ENCODE data around the gene PODXL2. TPM values are rescaled to one million over a fixed set of nuclear protein-coding genes. Genes with fewer than 3 reads are reported as not detected.
A peak's percentile ranks its signal among the peaks of the same experiment; 100 is the strongest.

Gene PODXL2
- total and polyA plus RNA-seq, 2 experiments from 2014 or later, result 18.4 to 57.6 TPM

GRCh38 chr3:127614928-127615589, 13.9 kb upstream of the PODXL2 start:
- no peak overlapping the region for H3K4me3 ChIP-seq
- H3K4me3 Mint-ChIP-seq, result no peak overlapping the region; the same call in 2 of the 3 replicates
- no peaks in the 10 kb centered on the region for H3K27me3 ChIP-seq (ENCODE audit: insufficient read depth)
- no peak overlapping the region for H3K27ac Mint-ChIP-seq
- ATAC-seq, result peak; percentile 48
- H3K9me2 ChIP-seq (ENCODE audit: insufficient read depth), result no peaks in the 10 kb centered on the region
- no peak overlapping the region for H3K27ac ChIP-seq (ENCODE audit: low read depth)
- DNase-seq (ENCODE audit: low spot score), result peak; percentile 20
- peaks cover 96% of the 10 kb centered on the region for H3K36me3 Mint-ChIP-seq (ENCODE audit: low read depth)
- H3K9me3 Mint-ChIP-seq, result no peaks in the 10 kb centered on the region
- H3K36me3 ChIP-seq (ENCODE audit: insufficient read depth), result peaks cover 72% of the 10 kb centered on the region
- no peak overlapping the region for H3K4me2 ChIP-seq
- no peak for TF ChIP-seq EZH2 (IDR thresholded peaks at IDR 0.05; ENCODE audit: low read depth, unreplicated experiment)
- no peak for TF ChIP-seq EZH2phosphoT487 (IDR thresholded peaks at IDR 0.05; ENCODE audit: unreplicated experiment)
- no peak for TF ChIP-seq NANOG (IDR thresholded peaks at IDR 0.05; ENCODE audit: borderline replicate concordance)
- no peak for TF ChIP-seq ZNF114 (CRISPR knock-in tag; IDR thresholded peaks at IDR 0.05)
- TF ChIP-seq ETS1 (IDR thresholded peaks at IDR 0.05), result no peak
- peaks cover 47% of the 10 kb centered on the region; the same call in 1 of the 2 replicates for H4K20me1 ChIP-seq (replicated peaks; ENCODE audit: insufficient read depth)
- peaks cover 3% of the 10 kb centered on the region for H3K27me3 Mint-ChIP-seq (ENCODE audit: insufficient read depth, low read depth, poor library complexity)
- no peaks in the 10 kb centered on the region for H3K4me1 ChIP-seq (ENCODE audit: insufficient read depth)
- no peak overlapping the region for H2AFZ ChIP-seq
- no peaks in the 10 kb centered on the region for H3F3A ChIP-seq (replicated peaks; ENCODE audit: low read depth)
- H3K4me1 Mint-ChIP-seq, result peaks cover 10% of the 10 kb centered on the region; the same call in 1 of the 3 replicates
- H3K79me2 ChIP-seq (replicated peaks; ENCODE audit: insufficient read depth), result peaks cover 46% of the 10 kb centered on the region

- peaks cover 40% of the 10 kb centered on the region; the same call in 1 of the 2 replicates for H4K20me1 ChIP-seq (replicated peaks; ENCODE audit: insufficient read depth)
- ATAC-seq (no peak), DNase-seq (ENCODE audit: low spot score) (no peak)
- no peak overlapping the region for H3K4me2 ChIP-seq
- no peak overlapping the region for H3K4me3 ChIP-seq
- no peak overlapping the region for H2AFZ ChIP-seq
- no peaks in the 10 kb centered on the region for H3K9me2 ChIP-seq (ENCODE audit: insufficient read depth)
- Mint-ChIP-seq H3K4me3 (no peak overlapping the region), H3K36me3 (ENCODE audit: low read depth) (peaks cover 96% of the 10 kb centered on the region), H3K27me3 (ENCODE audit: insufficient read depth, low read depth, poor library complexity) (peaks cover 3% of the 10 kb centered on the region), H3K27ac (0 out of 2 replicates have a peak overlapping the region, but pooled peaks have one; percentile 57), H3K4me1 (peaks cover 10% of the 10 kb centered on the region; the same call in 1 of the 3 replicates), H3K9me3 (no peaks in the 10 kb centered on the region)
- peaks cover 39% of the 10 kb centered on the region for H3K79me2 ChIP-seq (replicated peaks; ENCODE audit: insufficient read depth)
- H3F3A ChIP-seq (replicated peaks; ENCODE audit: low read depth), result no peaks in the 10 kb centered on the region
- peaks cover 68% of the 10 kb centered on the region for H3K36me3 ChIP-seq (ENCODE audit: insufficient read depth)
- H3K4me1 ChIP-seq (ENCODE audit: insufficient read depth), result no peaks in the 10 kb centered on the region
- no peaks in the 10 kb centered on the region for H3K27me3 ChIP-seq (ENCODE audit: insufficient read depth)
- H3K27ac ChIP-seq (ENCODE audit: low read depth), result no peak overlapping the region
- TF ChIP-seq POLR2AphosphoS5 (IDR thresholded peaks at IDR 0.05; ENCODE audit: low read depth) (no peak), EZH2 (IDR thresholded peaks at IDR 0.05; ENCODE audit: low read depth, unreplicated experiment) (no peak), ETS1 (IDR thresholded peaks at IDR 0.05) (no peak), EZH2phosphoT487 (IDR thresholded peaks at IDR 0.05; ENCODE audit: unreplicated experiment) (no peak), ZNF331 (CRISPR knock-in tag; IDR thresholded peaks at IDR 0.05; ENCODE audit: low read depth) (no peak)
- TF ChIP-seq, protein P1, sequence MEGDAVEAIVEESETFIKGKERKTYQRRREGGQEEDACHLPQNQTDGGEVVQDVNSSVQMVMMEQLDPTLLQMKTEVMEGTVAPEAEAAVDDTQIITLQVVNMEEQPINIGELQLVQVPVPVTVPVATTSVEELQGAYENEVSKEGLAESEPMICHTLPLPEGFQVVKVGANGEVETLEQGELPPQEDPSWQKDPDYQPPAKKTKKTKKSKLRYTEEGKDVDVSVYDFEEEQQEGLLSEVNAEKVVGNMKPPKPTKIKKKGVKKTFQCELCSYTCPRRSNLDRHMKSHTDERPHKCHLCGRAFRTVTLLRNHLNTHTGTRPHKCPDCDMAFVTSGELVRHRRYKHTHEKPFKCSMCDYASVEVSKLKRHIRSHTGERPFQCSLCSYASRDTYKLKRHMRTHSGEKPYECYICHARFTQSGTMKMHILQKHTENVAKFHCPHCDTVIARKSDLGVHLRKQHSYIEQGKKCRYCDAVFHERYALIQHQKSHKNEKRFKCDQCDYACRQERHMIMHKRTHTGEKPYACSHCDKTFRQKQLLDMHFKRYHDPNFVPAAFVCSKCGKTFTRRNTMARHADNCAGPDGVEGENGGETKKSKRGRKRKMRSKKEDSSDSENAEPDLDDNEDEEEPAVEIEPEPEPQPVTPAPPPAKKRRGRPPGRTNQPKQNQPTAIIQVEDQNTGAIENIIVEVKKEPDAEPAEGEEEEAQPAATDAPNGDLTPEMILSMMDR (conservative IDR thresholded peaks at IDR 0.05; ENCODE audit: low read depth in 2 of 2), result no peak
- TF ChIP-seq, protein P2, sequence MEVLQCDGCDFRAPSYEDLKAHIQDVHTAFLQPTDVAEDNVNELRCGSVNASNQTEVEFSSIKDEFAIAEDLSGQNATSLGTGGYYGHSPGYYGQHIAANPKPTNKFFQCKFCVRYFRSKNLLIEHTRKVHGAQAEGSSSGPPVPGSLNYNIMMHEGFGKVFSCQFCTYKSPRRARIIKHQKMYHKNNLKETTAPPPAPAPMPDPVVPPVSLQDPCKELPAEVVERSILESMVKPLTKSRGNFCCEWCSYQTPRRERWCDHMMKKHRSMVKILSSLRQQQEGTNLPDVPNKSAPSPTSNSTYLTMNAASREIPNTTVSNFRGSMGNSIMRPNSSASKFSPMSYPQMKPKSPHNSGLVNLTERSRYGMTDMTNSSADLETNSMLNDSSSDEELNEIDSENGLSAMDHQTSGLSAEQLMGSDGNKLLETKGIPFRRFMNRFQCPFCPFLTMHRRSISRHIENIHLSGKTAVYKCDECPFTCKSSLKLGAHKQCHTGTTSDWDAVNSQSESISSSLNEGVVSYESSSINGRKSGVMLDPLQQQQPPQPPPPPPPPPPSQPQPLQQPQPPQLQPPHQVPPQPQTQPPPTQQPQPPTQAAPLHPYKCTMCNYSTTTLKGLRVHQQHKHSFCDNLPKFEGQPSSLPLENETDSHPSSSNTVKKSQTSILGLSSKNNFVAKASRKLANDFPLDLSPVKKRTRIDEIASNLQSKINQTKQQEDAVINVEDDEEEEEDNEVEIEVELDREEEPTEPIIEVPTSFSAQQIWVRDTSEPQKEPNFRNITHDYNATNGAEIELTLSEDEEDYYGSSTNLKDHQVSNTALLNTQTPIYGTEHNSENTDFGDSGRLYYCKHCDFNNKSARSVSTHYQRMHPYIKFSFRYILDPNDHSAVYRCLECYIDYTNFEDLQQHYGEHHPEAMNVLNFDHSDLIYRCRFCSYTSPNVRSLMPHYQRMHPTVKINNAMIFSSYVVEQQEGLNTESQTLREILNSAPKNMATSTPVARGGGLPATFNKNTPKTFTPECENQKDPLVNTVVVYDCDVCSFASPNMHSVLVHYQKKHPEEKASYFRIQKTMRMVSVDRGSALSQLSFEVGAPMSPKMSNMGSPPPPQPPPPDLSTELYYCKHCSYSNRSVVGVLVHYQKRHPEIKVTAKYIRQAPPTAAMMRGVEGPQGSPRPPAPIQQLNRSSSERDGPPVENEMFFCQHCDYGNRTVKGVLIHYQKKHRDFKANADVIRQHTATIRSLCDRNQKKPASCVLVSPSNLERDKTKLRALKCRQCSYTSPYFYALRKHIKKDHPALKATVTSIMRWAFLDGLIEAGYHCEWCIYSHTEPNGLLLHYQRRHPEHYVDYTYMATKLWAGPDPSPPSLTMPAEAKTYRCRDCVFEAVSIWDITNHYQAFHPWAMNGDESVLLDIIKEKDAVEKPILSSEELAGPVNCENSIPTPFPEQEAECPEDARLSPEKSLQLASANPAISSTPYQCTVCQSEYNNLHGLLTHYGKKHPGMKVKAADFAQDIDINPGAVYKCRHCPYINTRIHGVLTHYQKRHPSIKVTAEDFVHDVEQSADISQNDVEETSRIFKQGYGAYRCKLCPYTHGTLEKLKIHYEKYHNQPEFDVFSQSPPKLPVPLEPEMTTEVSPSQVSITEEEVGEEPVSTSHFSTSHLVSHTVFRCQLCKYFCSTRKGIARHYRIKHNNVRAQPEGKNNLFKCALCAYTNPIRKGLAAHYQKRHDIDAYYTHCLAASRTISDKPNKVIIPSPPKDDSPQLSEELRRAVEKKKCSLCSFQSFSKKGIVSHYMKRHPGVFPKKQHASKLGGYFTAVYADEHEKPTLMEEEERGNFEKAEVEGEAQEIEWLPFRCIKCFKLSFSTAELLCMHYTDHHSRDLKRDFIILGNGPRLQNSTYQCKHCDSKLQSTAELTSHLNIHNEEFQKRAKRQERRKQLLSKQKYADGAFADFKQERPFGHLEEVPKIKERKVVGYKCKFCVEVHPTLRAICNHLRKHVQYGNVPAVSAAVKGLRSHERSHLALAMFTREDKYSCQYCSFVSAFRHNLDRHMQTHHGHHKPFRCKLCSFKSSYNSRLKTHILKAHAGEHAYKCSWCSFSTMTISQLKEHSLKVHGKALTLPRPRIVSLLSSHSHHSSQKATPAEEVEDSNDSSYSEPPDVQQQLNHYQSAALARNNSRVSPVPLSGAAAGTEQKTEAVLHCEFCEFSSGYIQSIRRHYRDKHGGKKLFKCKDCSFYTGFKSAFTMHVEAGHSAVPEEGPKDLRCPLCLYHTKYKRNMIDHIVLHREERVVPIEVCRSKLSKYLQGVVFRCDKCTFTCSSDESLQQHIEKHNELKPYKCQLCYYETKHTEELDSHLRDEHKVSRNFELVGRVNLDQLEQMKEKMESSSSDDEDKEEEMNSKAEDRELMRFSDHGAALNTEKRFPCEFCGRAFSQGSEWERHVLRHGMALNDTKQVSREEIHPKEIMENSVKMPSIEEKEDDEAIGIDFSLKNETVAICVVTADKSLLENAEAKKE (CRISPR knock-in tag; IDR thresholded peaks at IDR 0.05), result no peak
These were observed 13.2 kb upstream of the PODXL2 start for GRCh38 chr3:127615631-127616305.
